ENCODE measurements around the gene DOK4. TPM values are rescaled to one million over a fixed set of nuclear protein-coding genes. Genes with fewer than 3 reads are reported as not detected.

Gene DOK4
- total RNA-seq, 4 donors from 2014 or later = 1.8 to 31.6 (median 24.5) TPM

GRCh38 chr16:57481421-57481820 lies 4.9 kb downstream of the DOK4 start:
- intact Hi-C loops (cut with DNase I; ENCODE audit: low total_unique reads) = no loop called here
- H3K4me3 ChIP-seq = no peak overlapping the region
- TF ChIP-seq, protein P1, sequence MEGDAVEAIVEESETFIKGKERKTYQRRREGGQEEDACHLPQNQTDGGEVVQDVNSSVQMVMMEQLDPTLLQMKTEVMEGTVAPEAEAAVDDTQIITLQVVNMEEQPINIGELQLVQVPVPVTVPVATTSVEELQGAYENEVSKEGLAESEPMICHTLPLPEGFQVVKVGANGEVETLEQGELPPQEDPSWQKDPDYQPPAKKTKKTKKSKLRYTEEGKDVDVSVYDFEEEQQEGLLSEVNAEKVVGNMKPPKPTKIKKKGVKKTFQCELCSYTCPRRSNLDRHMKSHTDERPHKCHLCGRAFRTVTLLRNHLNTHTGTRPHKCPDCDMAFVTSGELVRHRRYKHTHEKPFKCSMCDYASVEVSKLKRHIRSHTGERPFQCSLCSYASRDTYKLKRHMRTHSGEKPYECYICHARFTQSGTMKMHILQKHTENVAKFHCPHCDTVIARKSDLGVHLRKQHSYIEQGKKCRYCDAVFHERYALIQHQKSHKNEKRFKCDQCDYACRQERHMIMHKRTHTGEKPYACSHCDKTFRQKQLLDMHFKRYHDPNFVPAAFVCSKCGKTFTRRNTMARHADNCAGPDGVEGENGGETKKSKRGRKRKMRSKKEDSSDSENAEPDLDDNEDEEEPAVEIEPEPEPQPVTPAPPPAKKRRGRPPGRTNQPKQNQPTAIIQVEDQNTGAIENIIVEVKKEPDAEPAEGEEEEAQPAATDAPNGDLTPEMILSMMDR (IDR thresholded peaks at IDR 0.05) = no peak
- TF ChIP-seq POLR2A (IDR thresholded peaks at IDR 0.05) = no peak
- no peaks in the 10 kb centered on the region for H3K9me3 ChIP-seq
- peak overlapping the region in 1 of 2 donors; percentile 66 for H3K27ac ChIP-seq
- H3K27me3 ChIP-seq = no peaks in the 10 kb centered on the region
- H3K36me3 ChIP-seq = no peaks in the 10 kb centered on the region
- DNase-seq = no peak
- peaks cover 0 to 18% of the 10 kb centered on the region in 2 donors for H3K4me1 ChIP-seq

GRCh38 chr16:57480754-57481230 lies 5.5 kb downstream of the DOK4 start:
- intact Hi-C loops (cut with DNase I; ENCODE audit: low total_unique reads) = no loop called here
- no peak overlapping the region for H3K4me3 ChIP-seq
- DNase-seq = no peak
- H3K36me3 ChIP-seq = no peaks in the 10 kb centered on the region
- no peak for TF ChIP-seq POLR2A (IDR thresholded peaks at IDR 0.05)
- TF ChIP-seq, protein P1 (IDR thresholded peaks at IDR 0.05) = no peak
- no peaks in the 10 kb centered on the region for H3K9me3 ChIP-seq
- H3K27me3 ChIP-seq = no peaks in the 10 kb centered on the region
- peak overlapping the region; percentile 33 to 66 for H3K27ac ChIP-seq
- H3K4me1 ChIP-seq = peaks cover 0 to 18% of the 10 kb centered on the region in 2 donors

DNA sequence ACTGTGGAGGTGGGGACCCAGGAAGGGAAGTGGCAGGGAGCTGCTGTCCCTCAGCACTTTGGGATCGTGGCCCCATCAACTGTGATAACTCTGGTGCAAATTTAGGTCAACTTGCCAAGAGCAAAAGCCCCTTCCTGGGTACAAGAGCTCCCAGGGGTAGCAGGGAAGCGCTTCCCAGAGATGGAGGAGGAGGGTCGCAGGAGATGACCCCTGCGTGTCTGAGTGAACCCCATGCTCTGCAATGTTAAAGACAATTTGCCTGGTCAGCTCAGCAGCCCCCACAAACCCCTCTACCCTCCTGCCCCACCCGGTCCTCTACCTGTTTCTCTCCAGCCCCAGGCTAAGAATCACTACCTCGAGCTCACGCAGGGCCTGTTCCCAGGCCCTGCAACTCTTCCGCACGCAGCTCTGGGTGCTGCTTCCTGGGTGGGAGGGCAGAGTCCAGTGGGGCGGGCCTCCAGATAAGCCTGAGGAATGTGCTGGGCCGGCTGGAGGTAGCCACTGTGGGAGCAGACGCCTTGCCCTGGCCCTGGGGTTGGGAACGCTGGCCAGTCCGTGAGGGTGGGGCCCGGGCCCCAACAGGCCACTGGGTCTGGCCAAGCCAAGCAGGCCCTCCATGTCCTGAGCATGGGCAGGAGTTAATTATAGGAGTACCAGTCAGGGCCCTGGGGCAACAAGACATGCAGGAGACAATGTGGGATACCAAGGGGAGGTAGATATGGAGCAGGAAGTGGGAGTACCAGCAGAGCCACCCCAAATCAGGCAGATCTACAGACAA lies 6.1 kb downstream of the DOK4 start:
- TF ChIP-seq POLR2A (IDR thresholded peaks at IDR 0.05) = peak in 1 of 2 donors; percentile 3
- TF ChIP-seq, protein P1 (IDR thresholded peaks at IDR 0.05) = no peak
- no peaks in the 10 kb centered on the region for H3K9me3 ChIP-seq
- peak; percentile 56 to 68 for DNase-seq
- peak overlapping the region; percentile 33 to 66 for H3K27ac ChIP-seq
- H3K4me3 ChIP-seq = peak overlapping the region; percentile 19 to 29
- intact Hi-C loops (cut with DNase I; ENCODE audit: low total_unique reads) = no loop called here
- no peaks in the 10 kb centered on the region for H3K27me3 ChIP-seq
- H3K4me1 ChIP-seq = peaks cover 0 to 13% of the 10 kb centered on the region in 2 donors
- H3K36me3 ChIP-seq = no peaks in the 10 kb centered on the region

- Histone ChIP-seq H3K4me1 (peaks cover 0 to 9% of the 10 kb centered on the region in 2 donors), H3K36me3 (no peaks in the 10 kb centered on the region), H3K27ac (peak overlapping the region; percentile 55 to 66), H3K9me3 (no peaks in the 10 kb centered on the region), H3K4me3 (peak overlapping the region; percentile 19 to 29), H3K27me3 (no peaks in the 10 kb centered on the region)
- TF ChIP-seq, protein P1 (IDR thresholded peaks at IDR 0.05) = no peak
- no peak for TF ChIP-seq POLR2A (IDR thresholded peaks at IDR 0.05)
- intact Hi-C loops (cut with DNase I; ENCODE audit: low total_unique reads) = no loop called here
- peak in 1 of 2 donors; percentile 61 for DNase-seq
These were observed 6.9 kb downstream of the DOK4 start for GRCh38 chr16:57479205-57479975.

Measured in uterus (tissue), 4 donors.